HEK293 (cell line): Measurements from ENCODE around the gene RTN4.

Experiments used
- CTCF ChIP-seq: fragments of 450-650 bp; formaldehyde crosslinking; IDR thresholded peaks from 2 replicates; pipeline ENCODE4 v1.5.1; 2016; ENCODE audit warnings: missing biosample characterization, missing genetic modification characterization
- KLF9 ChIP-seq: fragments of 450-650 bp; formaldehyde crosslinking; IDR thresholded peaks from 2 replicates; pipeline ENCODE4 v1.5.1; 2016; ENCODE audit warnings: missing biosample characterization, missing genetic modification characterization, low read depth
- SCRT2 ChIP-seq: fragments of 450-650 bp; formaldehyde crosslinking; IDR thresholded peaks from 2 replicates; pipeline ENCODE4 v1.5.1; 2016; ENCODE audit warnings: missing biosample characterization, missing genetic modification characterization
- ZNF266 ChIP-seq: fragments of 450-650 bp; formaldehyde crosslinking; IDR thresholded peaks from 2 replicates; pipeline ENCODE4 v1.5.1; 2016; ENCODE audit warnings: missing biosample characterization, missing genetic modification characterization, low read depth
- TF ChIP-seq, protein P1 (sequence below): fragments of 450-650 bp; formaldehyde crosslinking; IDR thresholded peaks from 2 replicates; pipeline ENCODE4; 2016; ENCODE audit warnings: missing biosample characterization, missing genetic modification characterization

- TF ChIP-seq KLF9 (tag by site-specific recombination) (no peak), ZNF266 (tag by site-specific recombination) (no peak), SCRT2 (tag by site-specific recombination) (no peak), CTCF (tag by site-specific recombination) (no peak)
- TF ChIP-seq, protein P1, sequence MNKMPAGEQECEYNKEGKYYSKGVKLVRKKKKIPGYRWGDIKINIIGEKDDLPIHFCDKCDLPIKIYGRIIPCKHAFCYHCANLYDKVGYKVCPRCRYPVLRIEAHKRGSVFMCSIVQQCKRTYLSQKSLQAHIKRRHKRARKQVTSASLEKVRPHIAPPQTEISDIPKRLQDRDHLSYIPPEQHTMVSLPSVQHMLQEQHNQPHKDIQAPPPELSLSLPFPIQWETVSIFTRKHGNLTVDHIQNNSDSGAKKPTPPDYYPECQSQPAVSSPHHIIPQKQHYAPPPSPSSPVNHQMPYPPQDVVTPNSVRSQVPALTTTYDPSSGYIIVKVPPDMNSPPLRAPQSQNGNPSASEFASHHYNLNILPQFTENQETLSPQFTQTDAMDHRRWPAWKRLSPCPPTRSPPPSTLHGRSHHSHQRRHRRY: no peak
Measured at GRCh38 chr2:54984476-54984875, 65.8 kb downstream of the RTN4 start.
